Uterus (tissue), 2 donors: ENCODE measurements around the gene POLD1.

Source experiments
- POLR2A ChIP-seq, 2 donors: fragments of 450-650 bp; IDR thresholded peaks; one replicate each; pipeline ENCODE4 v1.6.1; 2016; ENCODE audit warnings: antibody characterized with exemption in 2 of 2, mild to moderate bottlenecking in 1 of 2, moderate library complexity in 1 of 2
- TF ChIP-seq, protein P1 (sequence below), 4 experiments: fragments of 200-600 bp in 2 of 4; fragments of 450-650 bp in 2 of 4; sonication (generic) in 2 of 4; IDR thresholded peaks; one replicate each; pipeline ENCODE4 v1.5.1; 2016 to 2019; ENCODE audit warnings: antibody characterized with exemption in 4 of 4, mild to moderate bottlenecking in 2 of 4, moderate library complexity in 1 of 4

DNA sequence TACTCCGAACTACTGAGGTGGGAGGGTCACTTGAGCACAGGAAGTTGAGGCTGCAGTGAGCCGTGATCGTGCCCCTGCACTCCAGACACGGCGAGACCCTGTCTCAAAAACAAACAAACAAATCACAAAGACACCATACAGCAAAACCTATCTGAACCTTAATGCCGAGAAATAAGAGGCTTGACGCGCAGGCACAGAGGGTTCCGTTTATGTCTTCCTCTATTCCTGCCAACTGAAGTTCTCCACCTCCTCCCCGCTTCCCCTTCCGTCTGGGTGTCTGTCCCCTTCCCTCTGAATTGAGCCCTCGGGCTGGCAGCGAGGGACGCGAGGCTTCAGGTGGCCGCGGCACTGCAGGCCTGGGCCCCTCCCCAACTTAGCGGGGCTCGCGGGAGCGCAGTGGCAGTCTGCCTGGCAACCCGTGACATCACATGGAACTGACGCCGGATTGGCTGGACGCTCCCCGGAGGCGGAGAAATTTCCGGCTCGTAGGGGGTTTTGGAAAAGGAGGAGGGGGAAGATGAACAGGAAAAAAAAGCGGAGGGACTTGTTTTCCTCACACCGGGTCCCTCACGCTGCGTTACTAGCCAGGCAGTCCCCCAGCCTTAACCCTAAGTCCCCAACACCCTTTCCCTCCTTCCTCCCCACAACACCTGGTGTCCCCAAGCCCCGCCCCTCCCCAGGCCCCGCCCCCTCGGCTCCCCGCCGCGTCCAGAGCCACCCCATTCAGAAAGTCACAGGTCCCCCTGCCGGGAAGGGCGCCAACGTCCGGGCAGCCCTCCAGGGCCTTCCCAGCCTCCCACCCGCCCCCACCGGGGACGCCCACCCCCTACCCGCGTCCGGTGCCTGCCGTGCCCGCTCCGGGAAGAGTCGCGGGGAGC lies 47.4 kb downstream of the POLD1 start:
- TF ChIP-seq, protein P1, sequence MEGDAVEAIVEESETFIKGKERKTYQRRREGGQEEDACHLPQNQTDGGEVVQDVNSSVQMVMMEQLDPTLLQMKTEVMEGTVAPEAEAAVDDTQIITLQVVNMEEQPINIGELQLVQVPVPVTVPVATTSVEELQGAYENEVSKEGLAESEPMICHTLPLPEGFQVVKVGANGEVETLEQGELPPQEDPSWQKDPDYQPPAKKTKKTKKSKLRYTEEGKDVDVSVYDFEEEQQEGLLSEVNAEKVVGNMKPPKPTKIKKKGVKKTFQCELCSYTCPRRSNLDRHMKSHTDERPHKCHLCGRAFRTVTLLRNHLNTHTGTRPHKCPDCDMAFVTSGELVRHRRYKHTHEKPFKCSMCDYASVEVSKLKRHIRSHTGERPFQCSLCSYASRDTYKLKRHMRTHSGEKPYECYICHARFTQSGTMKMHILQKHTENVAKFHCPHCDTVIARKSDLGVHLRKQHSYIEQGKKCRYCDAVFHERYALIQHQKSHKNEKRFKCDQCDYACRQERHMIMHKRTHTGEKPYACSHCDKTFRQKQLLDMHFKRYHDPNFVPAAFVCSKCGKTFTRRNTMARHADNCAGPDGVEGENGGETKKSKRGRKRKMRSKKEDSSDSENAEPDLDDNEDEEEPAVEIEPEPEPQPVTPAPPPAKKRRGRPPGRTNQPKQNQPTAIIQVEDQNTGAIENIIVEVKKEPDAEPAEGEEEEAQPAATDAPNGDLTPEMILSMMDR (IDR thresholded peaks at IDR 0.05) = no peak
- no peak for TF ChIP-seq POLR2A (IDR thresholded peaks at IDR 0.05)
